ENCODE results near the gene SND1. TPM values are rescaled to one million over a fixed set of nuclear protein-coding genes. Genes with fewer than 3 reads are reported as not detected.

SND1 gene
- total and polyA plus RNA-seq, 2 donors (not counting 1 experiment from before 2014, with no cell fraction given): 137 to 174 TPM

DNA sequence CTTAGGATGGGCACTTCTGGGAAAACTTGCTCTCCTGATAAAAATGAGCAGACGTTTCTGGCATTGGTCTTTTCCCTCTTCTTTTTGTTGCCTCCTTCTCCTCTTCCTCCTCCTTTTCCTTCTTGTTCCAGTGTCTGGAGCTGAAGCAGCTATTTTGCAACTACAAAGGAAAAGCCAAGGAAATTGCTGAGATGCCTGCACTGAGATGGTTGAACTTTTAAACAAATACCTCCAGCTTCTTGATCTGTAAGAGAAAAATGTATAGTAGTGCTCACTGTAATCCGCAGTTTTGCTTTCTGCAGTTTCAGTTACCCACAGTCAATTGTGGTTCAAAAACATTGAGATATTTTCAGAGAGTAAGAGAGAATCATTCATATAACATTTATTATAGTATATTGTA lies 7.5 kb upstream of the SND1 start:
- peak in 1 of 2 donors; percentile 23 for DNase-seq (ENCODE audit: low read depth in 2 of 2)
- no peaks in the 10 kb centered on the region for H3K9me3 ChIP-seq (ENCODE audit: control insufficient read depth, insufficient read depth, low read depth, low read length)
- H2AFZ ChIP-seq (ENCODE audit: low read length): no peak overlapping the region

DNA sequence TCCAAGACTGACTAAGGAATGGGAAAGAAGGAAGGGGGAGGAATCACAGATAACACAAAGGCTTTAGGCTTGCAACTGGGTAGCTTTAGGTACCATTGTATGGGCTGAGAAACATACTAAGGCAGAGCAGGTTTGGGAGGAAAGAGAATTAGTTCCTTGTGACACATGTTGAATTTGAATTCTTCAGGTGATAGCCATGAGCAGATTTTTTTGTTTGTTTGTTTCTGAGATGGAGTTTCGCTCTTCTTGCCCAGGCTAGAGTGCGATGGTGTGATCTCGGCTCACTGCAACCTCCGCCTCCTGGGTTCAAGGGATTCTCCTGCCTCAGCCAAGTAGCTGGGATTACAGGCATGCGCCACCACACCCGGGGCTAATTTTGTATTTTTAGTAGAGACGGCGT lies 4.4 kb upstream of the SND1 start:
- peaks cover 6% of the 10 kb centered on the region for H3K79me2 ChIP-seq (ENCODE audit: control insufficient read depth, insufficient read depth, low read length)
- no peak overlapping the region for H3K4me2 ChIP-seq (ENCODE audit: extremely low read depth, insufficient read depth, low read length)
- H3K27me3 ChIP-seq (ENCODE audit: control insufficient read depth, insufficient read depth, low read length): no peaks in the 10 kb centered on the region
- H3K4me3 ChIP-seq (replicated peaks in 1 of 4; ENCODE audit: control extremely low read depth in 1 of 4, insufficient read depth in 1 of 4, low read depth in 3 of 4, low read length in 4 of 4): no peak overlapping the region
- DNase-seq (ENCODE audit: low read depth in 2 of 2): no peak
- no peaks in the 10 kb centered on the region for H4K20me1 ChIP-seq (ENCODE audit: control insufficient read depth, extremely low read depth, insufficient read depth, low read length)
- TF ChIP-seq, protein P1, sequence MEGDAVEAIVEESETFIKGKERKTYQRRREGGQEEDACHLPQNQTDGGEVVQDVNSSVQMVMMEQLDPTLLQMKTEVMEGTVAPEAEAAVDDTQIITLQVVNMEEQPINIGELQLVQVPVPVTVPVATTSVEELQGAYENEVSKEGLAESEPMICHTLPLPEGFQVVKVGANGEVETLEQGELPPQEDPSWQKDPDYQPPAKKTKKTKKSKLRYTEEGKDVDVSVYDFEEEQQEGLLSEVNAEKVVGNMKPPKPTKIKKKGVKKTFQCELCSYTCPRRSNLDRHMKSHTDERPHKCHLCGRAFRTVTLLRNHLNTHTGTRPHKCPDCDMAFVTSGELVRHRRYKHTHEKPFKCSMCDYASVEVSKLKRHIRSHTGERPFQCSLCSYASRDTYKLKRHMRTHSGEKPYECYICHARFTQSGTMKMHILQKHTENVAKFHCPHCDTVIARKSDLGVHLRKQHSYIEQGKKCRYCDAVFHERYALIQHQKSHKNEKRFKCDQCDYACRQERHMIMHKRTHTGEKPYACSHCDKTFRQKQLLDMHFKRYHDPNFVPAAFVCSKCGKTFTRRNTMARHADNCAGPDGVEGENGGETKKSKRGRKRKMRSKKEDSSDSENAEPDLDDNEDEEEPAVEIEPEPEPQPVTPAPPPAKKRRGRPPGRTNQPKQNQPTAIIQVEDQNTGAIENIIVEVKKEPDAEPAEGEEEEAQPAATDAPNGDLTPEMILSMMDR (conservative IDR thresholded peaks at IDR 0.05 in 1 of 2, IDR thresholded peaks at IDR 0.05 in 1 of 2; ENCODE audit: low read depth in 1 of 2, low read length in 2 of 2): no peak
- no peak for TF ChIP-seq EZH2 (IDR thresholded peaks at IDR 0.05; ENCODE audit: low read length, missing control alignments)
- no peaks in the 10 kb centered on the region for H3K36me3 ChIP-seq (ENCODE audit: control insufficient read depth, insufficient read depth, low read length)
- no peaks in the 10 kb centered on the region for H3K9me3 ChIP-seq (ENCODE audit: control insufficient read depth, insufficient read depth, low read depth, low read length)
- no peak overlapping the region for H3K27ac ChIP-seq (ENCODE audit: insufficient read depth, low read length)
- H3K9ac ChIP-seq (ENCODE audit: insufficient read depth, low read length): no peak overlapping the region
- no peaks in the 10 kb centered on the region for H3K4me1 ChIP-seq (ENCODE audit: control insufficient read depth, extremely low read depth, insufficient read depth, low read length)
- H2AFZ ChIP-seq (ENCODE audit: low read length): no peak overlapping the region

More for the DNA sequence above, 7.5 kb upstream of the SND1 start:
- Histone ChIP-seq H3K9ac (ENCODE audit: insufficient read depth, low read length) (no peak overlapping the region), H3K4me3 (replicated peaks in 1 of 4; ENCODE audit: control extremely low read depth in 1 of 4, insufficient read depth in 1 of 4, low read depth in 3 of 4, low read length in 4 of 4) (no peak overlapping the region), H4K20me1 (ENCODE audit: control insufficient read depth, extremely low read depth, insufficient read depth, low read length) (no peaks in the 10 kb centered on the region), H3K4me1 (ENCODE audit: control insufficient read depth, extremely low read depth, insufficient read depth, low read length) (no peaks in the 10 kb centered on the region), H3K79me2 (ENCODE audit: control insufficient read depth, insufficient read depth, low read length) (no peaks in the 10 kb centered on the region), H3K27ac (ENCODE audit: insufficient read depth, low read length) (no peak overlapping the region), H3K27me3 (ENCODE audit: control insufficient read depth, insufficient read depth, low read length) (no peaks in the 10 kb centered on the region), H3K36me3 (ENCODE audit: control insufficient read depth, insufficient read depth, low read length) (no peaks in the 10 kb centered on the region), H3K4me2 (ENCODE audit: extremely low read depth, insufficient read depth, low read length) (no peak overlapping the region)
- TF ChIP-seq EZH2 (IDR thresholded peaks at IDR 0.05; ENCODE audit: low read length, missing control alignments): no peak
- TF ChIP-seq, protein P1 (conservative IDR thresholded peaks at IDR 0.05 in 1 of 2, IDR thresholded peaks at IDR 0.05 in 1 of 2; ENCODE audit: low read depth in 1 of 2, low read length in 2 of 2): no peak

DNA sequence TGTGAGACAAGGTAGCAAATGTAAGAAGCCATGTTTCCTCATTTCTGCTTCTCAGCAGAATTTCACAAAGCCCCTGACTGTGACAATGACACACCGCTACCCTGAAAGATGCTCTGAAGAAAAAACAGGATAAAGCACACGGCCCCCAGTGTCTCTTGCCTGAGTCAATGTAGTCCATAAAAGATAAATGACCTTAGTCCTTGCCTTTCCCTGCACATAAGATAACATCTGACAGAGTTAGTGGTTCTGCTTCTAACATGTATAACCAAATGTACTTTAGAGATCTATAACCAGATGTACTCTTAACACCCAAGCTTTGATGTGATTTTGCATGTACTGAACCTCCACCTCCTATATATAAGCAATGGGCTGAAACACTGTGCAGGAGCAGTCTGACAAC lies 3.0 kb upstream of the SND1 start:
- TF ChIP-seq, protein P1 (conservative IDR thresholded peaks at IDR 0.05 in 1 of 2, IDR thresholded peaks at IDR 0.05 in 1 of 2; ENCODE audit: low read depth in 1 of 2, low read length in 2 of 2): no peak
- no peak for TF ChIP-seq EZH2 (IDR thresholded peaks at IDR 0.05; ENCODE audit: low read length, missing control alignments)
- no peaks in the 10 kb centered on the region for H3K36me3 ChIP-seq (ENCODE audit: control insufficient read depth, insufficient read depth, low read length)
- H3K9me3 ChIP-seq (ENCODE audit: control insufficient read depth, insufficient read depth, low read depth, low read length): no peaks in the 10 kb centered on the region
- no peak overlapping the region for H2AFZ ChIP-seq (ENCODE audit: low read length)
- no peak overlapping the region for H3K27ac ChIP-seq (ENCODE audit: insufficient read depth, low read length)
- peaks cover 20% of the 10 kb centered on the region for H3K79me2 ChIP-seq (ENCODE audit: control insufficient read depth, insufficient read depth, low read length)
- H3K4me1 ChIP-seq (ENCODE audit: control insufficient read depth, extremely low read depth, insufficient read depth, low read length): no peaks in the 10 kb centered on the region
- H3K27me3 ChIP-seq (ENCODE audit: control insufficient read depth, insufficient read depth, low read length): no peaks in the 10 kb centered on the region
- H3K4me2 ChIP-seq (ENCODE audit: extremely low read depth, insufficient read depth, low read length): no peak overlapping the region
- H3K4me3 ChIP-seq (replicated peaks in 1 of 4; ENCODE audit: control extremely low read depth in 1 of 4, insufficient read depth in 1 of 4, low read depth in 3 of 4, low read length in 4 of 4): no peak overlapping the region
- no peak overlapping the region for H3K9ac ChIP-seq (ENCODE audit: insufficient read depth, low read length)
- H4K20me1 ChIP-seq (ENCODE audit: control insufficient read depth, extremely low read depth, insufficient read depth, low read length): no peaks in the 10 kb centered on the region
- DNase-seq (ENCODE audit: low read depth in 2 of 2): no peak
